ENCODE measurements around the gene FNDC5. TPM values are rescaled to one million over a fixed set of nuclear protein-coding genes. Genes with fewer than 3 reads are reported as not detected.

The FNDC5 gene
- total and polyA plus RNA-seq, 2 experiments from 2014 or later, result 1.0 to 1.7 TPM

- Histone ChIP-seq H3F3A (replicated peaks; ENCODE audit: low read depth) (no peaks in the 10 kb centered on the region), H3K36me3 (ENCODE audit: insufficient read depth) (no peaks in the 10 kb centered on the region), H3K4me3 (no peak overlapping the region), H3K4me2 (no peak overlapping the region), H3K27ac (ENCODE audit: low read depth) (no peak overlapping the region), H3K79me2 (replicated peaks; ENCODE audit: insufficient read depth) (no peaks in the 10 kb centered on the region), H3K9me2 (ENCODE audit: insufficient read depth) (no peaks in the 10 kb centered on the region), H4K20me1 (replicated peaks; ENCODE audit: insufficient read depth) (no peaks in the 10 kb centered on the region), H3K4me1 (ENCODE audit: insufficient read depth) (no peaks in the 10 kb centered on the region), H3K27me3 (ENCODE audit: insufficient read depth) (no peaks in the 10 kb centered on the region), H2AFZ (no peak overlapping the region)
- H3K27me3 Mint-ChIP-seq (ENCODE audit: insufficient read depth, low read depth, poor library complexity), result peaks cover 4% of the 10 kb centered on the region
- no peak overlapping the region for H3K27ac Mint-ChIP-seq
- DNase-seq (ENCODE audit: low spot score), result no peak
- H3K9me3 Mint-ChIP-seq, result no peaks in the 10 kb centered on the region
- H3K4me1 Mint-ChIP-seq, result no peaks in the 10 kb centered on the region
- no peaks in the 10 kb centered on the region for H3K36me3 Mint-ChIP-seq (ENCODE audit: low read depth)
- no peak for ATAC-seq
- H3K4me3 Mint-ChIP-seq, result no peak overlapping the region
- no peak for TF ChIP-seq NANOG (IDR thresholded peaks at IDR 0.05; ENCODE audit: borderline replicate concordance)
- TF ChIP-seq CREB1 (CRISPR knock-in tag; IDR thresholded peaks at IDR 0.05; ENCODE audit: low read depth), result no peak
- TF ChIP-seq POLR2AphosphoS5 (IDR thresholded peaks at IDR 0.05; ENCODE audit: low read depth), result no peak
- TF ChIP-seq ZNF462 (CRISPR knock-in tag; IDR thresholded peaks at IDR 0.05), result no peak
Measured at GRCh38 chr1:32915766-32916706, 45.3 kb upstream of the FNDC5 start.

GRCh38 chr1:32910319-32910718 lies 39.6 kb upstream of the FNDC5 start:
- Histone ChIP-seq H2AFZ (no peak overlapping the region), H3K4me2 (no peak overlapping the region), H4K20me1 (replicated peaks; ENCODE audit: insufficient read depth) (no peaks in the 10 kb centered on the region), H3K79me2 (replicated peaks; ENCODE audit: insufficient read depth) (no peaks in the 10 kb centered on the region), H3K36me3 (ENCODE audit: insufficient read depth) (no peaks in the 10 kb centered on the region), H3K4me1 (ENCODE audit: insufficient read depth) (peaks cover 5% of the 10 kb centered on the region; the same call in 1 of the 2 replicates), H3F3A (replicated peaks; ENCODE audit: low read depth) (no peaks in the 10 kb centered on the region), H3K9me2 (ENCODE audit: insufficient read depth) (no peaks in the 10 kb centered on the region), H3K27ac (ENCODE audit: low read depth) (no peak overlapping the region), H3K27me3 (ENCODE audit: insufficient read depth) (no peaks in the 10 kb centered on the region), H3K4me3 (no peak overlapping the region)
- no peak for TF ChIP-seq ZNF462 (CRISPR knock-in tag; IDR thresholded peaks at IDR 0.05)
- Mint-ChIP-seq H3K4me1 (no peaks in the 10 kb centered on the region), H3K36me3 (ENCODE audit: low read depth) (no peaks in the 10 kb centered on the region), H3K27me3 (ENCODE audit: insufficient read depth, low read depth, poor library complexity) (no peaks in the 10 kb centered on the region), H3K9me3 (no peaks in the 10 kb centered on the region), H3K27ac (no peak overlapping the region), H3K4me3 (no peak overlapping the region)
- no peak for ATAC-seq
- DNase-seq (ENCODE audit: low spot score), result no peak

Measured in GM23338 (cell line).